Gastrocnemius medialis (tissue), 4 donors: ENCODE results near the gene SLC9A5. TPM values are rescaled to one million over a fixed set of nuclear protein-coding genes. Genes with fewer than 3 reads are reported as not detected.

Experiments used
- ATAC-seq, 2 donors: fragments of 150-250 bp; one replicate each; pipeline ENCODE4 v1.9.1; 2016
- DNase-seq, 2 donors: peaks; one replicate each; pipeline ENCODE4 v3.0.0-alpha.2; 2019
- H3K27ac ChIP-seq, 4 donors: fragments of 200-600 bp; sonication (generic); 1 replicate in 1 of 4; 2 replicates in 3 of 4; pipeline ENCODE4 v1.5.1; 2016 to 2018; ENCODE audit warnings: mild to moderate bottlenecking in 2 of 4, moderate library complexity in 1 of 4
- H3K27me3 ChIP-seq, 3 donors: fragments of 200-600 bp; sonication (generic) in 2 of 3; 1 replicate in 1 of 3; 2 replicates in 2 of 3; pipeline versions ENCODE4 v1.5.1 to v1.6.0; 2016 to 2019; ENCODE audit warnings: mild to moderate bottlenecking in 1 of 3, moderate library complexity in 1 of 3
- H3K36me3 ChIP-seq, 2 donors: fragments of 200-600 bp; sonication (generic) in 1 of 2; one replicate each; pipeline ENCODE4 v1.5.1; 2017 to 2018
- H3K4me1 ChIP-seq, 2 donors: fragments of 200-600 bp; sonication (generic) in 1 of 2; one replicate each; pipeline ENCODE4 v1.5.1; 2016 to 2017; ENCODE audit warnings: mild to moderate bottlenecking in 2 of 2
- H3K4me3 ChIP-seq, 4 donors: fragments of 200-600 bp; sonication (generic) in 3 of 4; 1 replicate in 1 of 4; 2 replicates in 3 of 4; pipeline ENCODE4 v1.5.1; 2016 to 2019; ENCODE audit warnings: mild to moderate bottlenecking in 2 of 4
- H3K9me3 ChIP-seq, 3 donors: fragments of 200-600 bp; sonication (generic) in 2 of 3; 1 replicate in 1 of 3; 2 replicates in 2 of 3; pipeline ENCODE4 v1.5.1; 2016 to 2019
- CTCF ChIP-seq, 5 experiments: fragments of 450-650 bp in 3 of 5; fragments of 200-600 bp in 2 of 5; sonication (generic) in 2 of 5; IDR thresholded peaks in 4 of 5; conservative IDR thresholded peaks in 1 of 5; 1 replicate in 4 of 5; 2 replicates in 1 of 5; pipeline ENCODE4 v1.5.1; 2016 to 2019; ENCODE audit warnings: antibody characterized with exemption in 5 of 5, mild to moderate bottlenecking in 3 of 5, moderate library complexity in 3 of 5
- POLR2A ChIP-seq, 2 donors: fragments of 450-650 bp; IDR thresholded peaks; one replicate each; pipeline ENCODE4 v1.6.1; 2017; ENCODE audit warnings: antibody characterized with exemption in 2 of 2, mild to moderate bottlenecking in 2 of 2, moderate library complexity in 2 of 2
- in situ Hi-C, 4 donors: fragments of 200-750 bp; cut with MboI; loops; one replicate each; pipeline versions ENCODE4 v1.15.0 to v1.8.0; 2017; ENCODE audit warnings: low sequenced_read_pairs in 4 of 4
- intact Hi-C: fragments of 100-400 bp; cut with DNase I; formaldehyde crosslinking; loops from one replicate; pipeline ENCODE4 v1.15.1; 2023; ENCODE audit warnings: low total_unique reads
- total RNA-seq, 4 donors: library from RNA; depleted of rRNA; stranded (reverse); fragments of >200 nt; gene quantifications; one replicate each; pipeline versions ENCODE4 v1.1.0 to v1.2.3, GENCODE V29; 2016

SLC9A5 gene
- total RNA-seq, 4 donors from 2014 or later: 0.61 to 2.0 (median 1.2) TPM

GRCh38 chr16:67245186-67245585, 3.6 kb upstream of the SLC9A5 start:
- in situ Hi-C loops: no loop called here
- ATAC-seq: peak; percentile 9 to 15
- Histone ChIP-seq H3K4me1 (peaks cover 74 to 78% of the 10 kb centered on the region in 2 donors), H3K36me3 (no peaks in the 10 kb centered on the region), H3K9me3 (no peaks in the 10 kb centered on the region), H3K27me3 (no peaks in the 10 kb centered on the region), H3K4me3 (peak overlapping the region; percentile 84 to 93 (median 90)), H3K27ac (peak overlapping the region; percentile 94 to 99 (median 98))
- intact Hi-C loops: loop anchor here (5.0 kb wide), 3 partner anchors 83 to 827 kb away; partner anchors contain the start of gene HSF4
- TF ChIP-seq POLR2A (IDR thresholded peaks at IDR 0.05) (no peak), CTCF (IDR thresholded peaks at IDR 0.05 in 4 of 5, conservative IDR thresholded peaks at IDR 0.05 in 1 of 5) (no peak)
- no peak for DNase-seq

GRCh38 chr16:67245674-67246080, 3.1 kb upstream of the SLC9A5 start:
- peaks cover 69 to 73% of the 10 kb centered on the region in 2 donors for H3K4me1 ChIP-seq

GRCh38 chr16:67246081-67246755, 2.6 kb upstream of the SLC9A5 start:
- DNase-seq (peak; percentile 69 to 85), ATAC-seq (peak; percentile 11 to 22)
- Histone ChIP-seq H3K4me1 (peaks cover 65 to 68% of the 10 kb centered on the region in 2 donors), H3K27ac (peak overlapping the region; percentile 94 to 99 (median 98)), H3K4me3 (peak overlapping the region; percentile 84 to 93 (median 90)), H3K9me3 (no peaks in the 10 kb centered on the region), H3K36me3 (no peaks in the 10 kb centered on the region), H3K27me3 (no peaks in the 10 kb centered on the region)
- intact Hi-C loops: loop anchor here (1.0 to 5.0 kb wide), 4 partner anchors 19 to 826 kb away; partner anchors contain the start of genes HSF4 and TMEM208
- in situ Hi-C loops: no loop called here
- TF ChIP-seq POLR2A (IDR thresholded peaks at IDR 0.05): peak; percentile 37 to 44
- TF ChIP-seq CTCF (IDR thresholded peaks at IDR 0.05 in 4 of 5, conservative IDR thresholded peaks at IDR 0.05 in 1 of 5): peak in 3 of 5 experiments; percentile 23 to 56 (median 26)

More at GRCh38 chr16:67245674-67246080, 3.1 kb upstream of the SLC9A5 start:
- Histone ChIP-seq H3K27me3 (no peaks in the 10 kb centered on the region), H3K36me3 (no peaks in the 10 kb centered on the region), H3K4me3 (peak overlapping the region; percentile 84 to 93 (median 90)), H3K27ac (peak overlapping the region; percentile 94 to 99 (median 98)), H3K9me3 (no peaks in the 10 kb centered on the region)
- peak; percentile 1 to 4 for ATAC-seq
- DNase-seq: no peak
- intact Hi-C loops: loop anchor here (1.0 to 5.0 kb wide), 4 partner anchors 18 to 827 kb away; partner anchors contain the start of genes HSF4 and TMEM208
- no peak for TF ChIP-seq CTCF (IDR thresholded peaks at IDR 0.05 in 4 of 5, conservative IDR thresholded peaks at IDR 0.05 in 1 of 5)
- TF ChIP-seq POLR2A (IDR thresholded peaks at IDR 0.05): no peak
- in situ Hi-C loops: no loop called here

GRCh38 chr16:67246756-67247191, 2.0 kb upstream of the SLC9A5 start:
- no peaks in the 10 kb centered on the region for H3K9me3 ChIP-seq
- in situ Hi-C loops: no loop called here
- peaks cover 60 to 62% of the 10 kb centered on the region in 2 donors for H3K4me1 ChIP-seq
- H3K4me3 ChIP-seq: peak overlapping the region; percentile 84 to 93 (median 90)
- ATAC-seq: peak; percentile 16 to 22
- peak overlapping the region; percentile 94 to 99 (median 98) for H3K27ac ChIP-seq
- peak in 1 of 2 donors; percentile 76 for DNase-seq
- TF ChIP-seq CTCF (IDR thresholded peaks at IDR 0.05 in 4 of 5, conservative IDR thresholded peaks at IDR 0.05 in 1 of 5) (peak in 2 of 5 experiments; percentile 10 to 25), POLR2A (IDR thresholded peaks at IDR 0.05) (no peak)
- intact Hi-C loops: loop anchor here (1.0 to 5.0 kb wide), 4 partner anchors 19 to 826 kb away; partner anchors contain the start of genes HSF4 and TMEM208
- no peaks in the 10 kb centered on the region for H3K36me3 ChIP-seq
- no peaks in the 10 kb centered on the region for H3K27me3 ChIP-seq
